ENCODE measurements around the gene ETV3.

The ETV3 gene

GRCh38 chr1:157136133-157136532 lies 2.1 kb downstream of the ETV3 start:
- H3K4me3 ChIP-seq (ENCODE audit: low read depth in 1 of 2, low read length in 1 of 2), result no peak overlapping the region
- peaks cover 52% of the 10 kb centered on the region for H3K36me3 ChIP-seq
- no peaks in the 10 kb centered on the region for H3K9me3 ChIP-seq
- H3K27ac ChIP-seq, result no peak overlapping the region
- no peak for TF ChIP-seq CTCF (IDR thresholded peaks at IDR 0.05)
- H3K27me3 ChIP-seq, result peaks cover 16% of the 10 kb centered on the region
- peaks cover 18 to 24% of the 10 kb centered on the region in 2 experiments for H3K4me1 ChIP-seq (ENCODE audit: control insufficient read depth in 1 of 2, insufficient read depth in 1 of 2, low read depth in 1 of 2, low read length in 1 of 2)

- Histone ChIP-seq H3K27ac (no peak overlapping the region), H3K27me3 (peaks cover 15% of the 10 kb centered on the region), H3K36me3 (peaks cover 57% of the 10 kb centered on the region), H3K4me3 (ENCODE audit: low read depth in 1 of 2, low read length in 1 of 2) (no peak overlapping the region), H3K9me3 (no peaks in the 10 kb centered on the region), H3K4me1 (ENCODE audit: control insufficient read depth in 1 of 2, insufficient read depth in 1 of 2, low read depth in 1 of 2, low read length in 1 of 2) (peaks cover 18 to 24% of the 10 kb centered on the region in 2 experiments)
- no peak for TF ChIP-seq CTCF (IDR thresholded peaks at IDR 0.05)
Measured at GRCh38 chr1:157135646-157136045, 2.5 kb downstream of the ETV3 start.

GRCh38 chr1:157135070-157135469 lies 3.1 kb downstream of the ETV3 start:
- no peak for TF ChIP-seq CTCF (IDR thresholded peaks at IDR 0.05)
- no peak overlapping the region for H3K27ac ChIP-seq
- H3K9me3 ChIP-seq, result no peaks in the 10 kb centered on the region
- peaks cover 10% of the 10 kb centered on the region for H3K27me3 ChIP-seq
- H3K4me1 ChIP-seq (ENCODE audit: control insufficient read depth in 1 of 2, insufficient read depth in 1 of 2, low read depth in 1 of 2, low read length in 1 of 2), result peaks cover 18 to 24% of the 10 kb centered on the region in 2 experiments
- H3K4me3 ChIP-seq (ENCODE audit: low read depth in 1 of 2, low read length in 1 of 2), result no peak overlapping the region
- H3K36me3 ChIP-seq, result peaks cover 63% of the 10 kb centered on the region

GRCh38 chr1:157134442-157134841 lies 3.8 kb downstream of the ETV3 start:
- no peak for TF ChIP-seq CTCF (IDR thresholded peaks at IDR 0.05)
- H3K27me3 ChIP-seq, result peaks cover 3% of the 10 kb centered on the region
- H3K9me3 ChIP-seq, result no peaks in the 10 kb centered on the region
- H3K27ac ChIP-seq, result no peak overlapping the region
- H3K4me3 ChIP-seq (ENCODE audit: low read depth in 1 of 2, low read length in 1 of 2), result no peak overlapping the region
- H3K4me1 ChIP-seq (ENCODE audit: control insufficient read depth in 1 of 2, insufficient read depth in 1 of 2, low read depth in 1 of 2, low read length in 1 of 2), result peaks cover 18 to 24% of the 10 kb centered on the region in 2 experiments
- peaks cover 69% of the 10 kb centered on the region for H3K36me3 ChIP-seq

- peaks cover 10 to 16% of the 10 kb centered on the region in 2 experiments for H3K4me1 ChIP-seq (ENCODE audit: control insufficient read depth in 1 of 2, insufficient read depth in 1 of 2, low read depth in 1 of 2, low read length in 1 of 2)
Measured at GRCh38 chr1:157133426-157133825, 4.8 kb downstream of the ETV3 start.

More at GRCh38 chr1:157133426-157133825, 4.8 kb downstream of the ETV3 start:
- no peak for TF ChIP-seq CTCF (IDR thresholded peaks at IDR 0.05)
- Histone ChIP-seq H3K9me3 (no peaks in the 10 kb centered on the region), H3K27me3 (no peaks in the 10 kb centered on the region), H3K36me3 (peaks cover 78% of the 10 kb centered on the region), H3K4me3 (ENCODE audit: low read depth in 1 of 2, low read length in 1 of 2) (no peak overlapping the region), H3K27ac (no peak overlapping the region)

Data from neutrophil (primary cell).